HG03064 (cell line): ENCODE results near the gene ALDH1L1.
"Not testable (repeated sequence)": the region's sequence is repeated elsewhere in the genome, so short reads cannot be mapped to it uniquely, and the experiment has no call there.

Experiments
- ATAC-seq: cut with Tn5 transposase; IDR thresholded peaks from one replicate; pipeline ENCODE4 v1.9.1; 2021; ENCODE audit warnings: low read depth; ENCODE audit not compliant: unreplicated experiment

ALDH1L1 gene

DNA sequence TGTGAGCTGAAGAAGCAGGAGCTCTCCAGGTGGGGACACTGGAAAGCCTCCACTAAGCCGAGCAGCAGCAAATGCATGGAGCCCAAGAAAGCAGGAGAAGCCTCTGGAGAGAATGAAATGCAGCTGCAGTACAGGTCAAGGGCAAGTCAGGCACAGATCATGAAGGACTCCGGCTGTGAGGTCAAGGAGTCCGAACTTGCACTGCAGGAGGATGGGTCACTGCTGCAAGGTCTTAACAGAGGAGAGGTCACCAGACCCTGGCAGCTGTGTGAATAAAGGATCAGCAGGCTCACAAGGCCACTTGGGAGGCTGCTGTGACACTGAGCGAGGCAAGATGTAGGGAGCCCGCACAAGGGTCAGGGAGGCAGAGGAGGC is 71.7 kb downstream of the ALDH1L1 start:
- ATAC-seq: no peak

DNA sequence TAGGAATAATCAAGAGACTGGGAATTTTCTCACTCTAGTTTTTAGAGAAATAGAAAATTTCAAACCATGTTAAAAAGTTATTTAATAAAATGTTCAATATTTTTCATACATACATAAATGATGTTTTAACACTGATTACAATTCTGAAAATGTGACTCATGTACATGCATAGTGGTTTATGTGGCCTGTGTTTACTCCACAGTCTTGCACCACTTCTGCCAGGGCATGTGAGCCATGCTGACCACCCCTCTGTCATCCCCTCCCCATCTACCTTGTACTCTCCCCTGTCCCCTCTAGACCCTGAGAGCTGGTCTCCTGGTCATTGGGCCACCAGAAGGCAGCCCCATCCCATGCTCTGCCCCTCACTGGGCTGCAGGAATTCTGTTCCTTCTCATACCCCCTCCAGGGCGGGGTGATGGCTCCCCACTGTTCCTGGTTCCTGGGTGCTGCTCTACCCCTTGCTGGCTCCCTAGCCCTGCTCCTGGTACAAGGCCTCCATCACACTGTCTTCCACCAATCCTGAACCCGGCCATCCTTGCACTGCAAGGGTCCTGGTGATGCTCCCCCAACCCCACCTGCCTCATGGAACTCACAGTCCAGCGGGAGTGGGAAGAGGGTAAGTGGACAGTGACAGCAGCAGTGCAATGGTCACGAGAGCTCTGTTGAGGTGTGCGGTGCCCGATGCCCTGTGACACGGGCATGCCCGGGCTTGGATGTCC is 72.3 kb downstream of the ALDH1L1 start:
- no peak for ATAC-seq

- no peak for ATAC-seq
These were observed 73.0 kb downstream of the ALDH1L1 start for GRCh38 chr3:126107203-126107939.

GRCh38 chr3:126106336-126107202 is 73.8 kb downstream of the ALDH1L1 start:
- ATAC-seq: no peak

GRCh38 chr3:126105691-126106187 is 74.6 kb downstream of the ALDH1L1 start:
- no peak for ATAC-seq

DNA sequence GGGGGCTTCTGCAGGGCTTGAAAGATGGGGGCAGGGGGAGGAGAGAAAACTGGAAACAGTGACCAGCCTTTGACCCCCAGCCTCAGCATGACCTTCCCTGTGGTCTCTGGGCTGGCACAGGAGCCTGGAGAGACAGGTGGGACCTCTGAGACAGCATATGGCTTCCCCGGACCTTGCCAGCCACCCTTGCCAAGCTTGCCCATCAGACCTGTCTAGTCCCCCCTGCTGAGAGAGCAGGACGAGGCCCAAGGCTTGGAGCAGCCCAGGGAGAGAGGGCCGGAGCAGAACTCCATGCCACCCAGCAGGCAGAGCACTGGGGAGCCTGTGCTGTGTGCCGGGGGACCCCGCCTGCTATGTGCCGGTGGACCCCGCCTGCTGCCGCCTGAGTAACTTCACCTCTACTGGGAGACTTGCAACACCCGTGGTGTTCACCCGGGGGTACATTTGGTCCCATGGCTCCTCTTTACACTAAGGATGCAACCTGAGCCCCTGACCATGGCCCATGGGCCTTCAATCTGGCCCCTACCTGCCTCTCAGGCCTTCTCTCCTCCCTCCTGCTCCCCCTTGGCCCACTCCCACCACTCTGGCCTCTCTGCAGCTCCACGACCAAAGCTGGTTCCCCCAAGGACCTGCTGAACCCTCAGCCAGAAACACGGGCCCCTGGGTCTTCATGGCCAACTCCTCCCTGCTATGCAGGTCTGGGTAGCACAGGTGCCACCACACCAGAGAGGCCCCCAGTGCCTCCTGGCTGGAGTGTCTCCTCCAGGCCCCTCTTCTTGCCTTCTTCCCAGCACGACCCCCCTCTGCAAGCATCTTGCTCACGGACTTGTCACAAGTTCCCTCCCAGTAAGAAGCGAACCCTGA is 75.4 kb downstream of the ALDH1L1 start:
- ATAC-seq: no peak

DNA sequence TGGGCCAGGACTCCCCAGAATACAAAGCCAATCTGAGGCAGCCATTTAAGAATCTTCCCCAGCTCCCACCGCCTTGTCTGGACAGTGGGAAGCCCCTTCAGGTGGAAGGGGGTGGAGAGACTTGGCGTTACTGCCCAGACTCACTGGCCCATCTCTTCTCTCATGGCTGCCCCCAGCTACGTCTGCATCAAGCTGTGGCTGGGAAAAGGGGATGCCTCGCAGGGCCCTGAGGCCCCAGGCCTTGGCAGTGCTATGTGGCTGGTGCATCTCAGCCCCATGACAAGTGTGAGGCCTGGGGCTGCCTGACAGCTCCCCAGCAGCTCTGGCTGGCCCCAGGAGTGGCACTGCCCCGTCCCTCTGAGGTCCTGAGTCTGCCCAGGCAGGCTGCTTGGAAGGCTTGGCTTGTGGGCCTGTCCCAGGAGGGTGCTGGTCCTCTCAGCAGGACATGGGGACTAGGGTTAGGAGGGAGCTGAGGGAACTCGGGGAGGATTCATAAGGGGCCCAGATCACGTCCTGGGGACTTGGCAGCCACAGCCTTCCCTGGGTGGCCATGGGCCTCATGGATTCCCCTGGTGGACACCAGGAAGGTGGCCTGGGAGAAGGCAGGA is 76.3 kb downstream of the ALDH1L1 start:
- ATAC-seq: no peak

- ATAC-seq: no peak
These were observed 77.0 kb downstream of the ALDH1L1 start for GRCh38 chr3:126103121-126104027.

GRCh38 chr3:126102530-126102951 is 77.8 kb downstream of the ALDH1L1 start:
- ATAC-seq: no peak

DNA sequence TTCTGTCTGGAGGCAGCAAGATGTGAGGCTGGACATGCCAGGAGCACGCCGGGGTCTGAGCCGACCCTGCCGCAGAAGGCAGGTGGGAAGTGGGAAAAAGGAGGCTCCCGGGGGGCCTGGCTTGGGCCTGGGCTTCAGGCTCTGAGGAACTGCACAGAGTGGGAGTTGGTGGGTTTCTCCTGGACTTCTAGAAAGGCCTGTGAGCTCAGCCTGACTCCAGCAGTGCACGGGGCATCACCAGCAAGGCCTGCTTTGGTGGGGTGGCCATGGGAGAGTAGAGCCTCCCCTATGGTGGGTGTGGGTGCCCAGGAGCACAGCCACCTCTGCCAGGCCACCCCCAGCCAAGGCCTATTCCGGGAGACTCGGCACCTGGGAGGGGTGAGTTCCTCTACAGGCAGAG is 78.4 kb downstream of the ALDH1L1 start:
- no peak for ATAC-seq

- ATAC-seq: no peak
These were observed 78.8 kb downstream of the ALDH1L1 start for GRCh38 chr3:126101521-126101982.

DNA sequence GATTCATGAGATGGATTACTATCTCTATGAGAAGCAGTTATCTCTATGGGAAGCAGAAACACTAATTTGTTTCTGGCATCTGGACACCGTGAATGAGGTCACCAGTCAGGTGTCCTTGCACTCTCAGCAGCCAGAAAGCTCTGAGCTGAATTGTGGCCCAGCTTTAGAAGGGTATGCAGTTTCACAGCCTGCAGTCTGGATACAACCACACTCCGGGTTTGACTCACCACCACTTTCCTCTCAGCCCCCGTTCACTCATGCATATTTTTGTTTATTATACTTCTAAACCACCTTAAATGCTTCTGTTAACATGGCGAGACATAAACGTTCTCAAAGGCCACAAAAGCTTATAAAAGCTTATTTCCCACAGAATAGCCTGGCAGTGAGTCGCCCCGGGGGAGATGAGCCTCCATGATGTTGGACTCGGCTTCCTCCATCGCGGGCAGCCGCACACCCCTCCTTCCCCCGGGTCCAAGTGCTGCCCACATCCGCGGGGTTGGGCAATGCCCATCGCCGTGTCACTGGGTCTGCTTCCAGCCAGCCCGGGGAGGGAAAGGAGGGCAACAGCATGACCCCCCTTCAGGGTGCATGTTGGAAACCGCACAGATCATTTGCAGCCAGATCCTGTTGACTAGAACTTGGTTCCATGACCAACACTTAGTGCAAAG is 79.6 kb downstream of the ALDH1L1 start:
- no peak for ATAC-seq

DNA sequence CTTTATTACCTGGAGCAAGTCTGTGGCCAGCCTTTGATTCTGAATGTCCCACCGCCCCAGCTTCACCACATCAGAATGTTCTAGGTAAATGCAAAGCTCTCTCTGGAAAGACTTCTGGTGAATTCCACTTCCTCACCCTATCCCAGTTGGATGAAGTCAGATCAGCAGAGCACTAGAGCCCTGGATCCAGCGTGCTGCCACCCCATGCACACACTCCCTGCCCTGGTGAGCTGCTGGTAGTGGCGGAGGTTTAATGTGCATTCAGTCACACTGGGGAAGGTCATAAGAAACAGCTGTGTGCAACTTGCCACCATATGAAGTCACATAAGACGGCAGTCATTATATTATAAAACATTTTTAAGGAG is 80.1 kb downstream of the ALDH1L1 start:
- no peak for ATAC-seq

GRCh38 chr3:126098391-126098858 is 82.0 kb downstream of the ALDH1L1 start:
- ATAC-seq: no peak

- no peak for ATAC-seq
These were observed 82.6 kb downstream of the ALDH1L1 start for GRCh38 chr3:126097801-126098200.

DNA sequence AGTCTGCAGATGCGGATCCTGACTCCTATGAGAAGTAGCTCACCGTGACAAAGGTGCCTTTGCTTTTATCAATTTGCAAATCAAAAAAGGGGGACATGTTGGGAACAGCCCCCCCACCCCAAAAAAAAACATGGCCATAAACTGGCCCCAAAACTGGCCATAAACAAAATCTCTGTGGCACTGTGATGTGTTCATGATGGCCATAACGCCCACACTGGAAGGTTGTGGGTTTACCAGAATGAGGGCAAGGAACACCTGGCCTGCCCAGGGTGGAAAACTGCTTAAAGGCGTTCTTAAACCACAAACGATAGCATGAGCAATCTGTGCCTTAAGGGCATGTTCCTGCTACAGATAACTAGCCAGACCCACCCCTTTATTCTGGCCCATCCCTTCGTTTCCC is 84.1 kb downstream of the ALDH1L1 start:
- ATAC-seq: not testable (repeated sequence)

GRCh38 chr3:126092128-126092527 is 88.3 kb downstream of the ALDH1L1 start:
- not testable (repeated sequence) for ATAC-seq
